Esophagus (tissue), 2 donors: ENCODE measurements around the gene ATP6V0C. TPM values are rescaled to one million over a fixed set of nuclear protein-coding genes. Genes with fewer than 3 reads are reported as not detected.
"Not testable (repeated sequence)": the region's sequence is repeated elsewhere in the genome, so short reads cannot be mapped to it uniquely, and the experiment has no call there.

Source experiments
- H3K27ac ChIP-seq, 2 donors: one replicate each; pipeline ENCODE4 v1.5.1; 2013; ENCODE audit warnings: low read depth in 2 of 2, mild to moderate bottlenecking in 2 of 2, inconsistent platforms in 1 of 2, low read length in 1 of 2, moderate library complexity in 1 of 2
- H3K27me3 ChIP-seq, 2 donors: one replicate each; pipeline ENCODE4 v1.6.1; 2013; ENCODE audit warnings: low read length in 2 of 2, control low read depth in 1 of 2, mild to moderate bottlenecking in 1 of 2; ENCODE audit not compliant: insufficient read depth in 2 of 2, control insufficient read depth in 1 of 2
- H3K36me3 ChIP-seq, 2 donors: one replicate each; pipeline ENCODE4 v1.6.1; 2013; ENCODE audit warnings: low read length in 1 of 2; ENCODE audit not compliant: control insufficient read depth in 2 of 2, insufficient read depth in 2 of 2
- H3K4me1 ChIP-seq, 2 donors: one replicate each; pipeline ENCODE4 v1.6.1; 2013; ENCODE audit warnings: low read length in 1 of 2; ENCODE audit not compliant: control insufficient read depth in 2 of 2, insufficient read depth in 2 of 2
- H3K4me3 ChIP-seq, 2 donors: one replicate each; pipeline ENCODE4 v1.5.1; 2013; ENCODE audit warnings: low read length in 2 of 2, mild to moderate bottlenecking in 2 of 2, low read depth in 1 of 2, moderate library complexity in 1 of 2
- H3K9me3 ChIP-seq, 2 donors: one replicate each; pipeline ENCODE4 v1.6.1; 2013; ENCODE audit warnings: mild to moderate bottlenecking in 2 of 2, low read depth in 1 of 2, low read length in 1 of 2, moderate library complexity in 1 of 2; ENCODE audit not compliant: control insufficient read depth in 2 of 2, insufficient read depth in 1 of 2
- WGBS, 2 donors: extraction: QIAGEN DNeasy Blood & Tissue Kit; methylation state at CpG; one replicate each; pipeline ENCODE4 v1.1.7; 2013; 5-methylcytosine and 5-hydroxymethylcytosine counted together
- polyA plus RNA-seq, 2 donors: library from polyadenylated mRNA; stranded (reverse); fragments of 200-250 nt; gene quantifications; one replicate each; pipeline ENCODE4 v1.2.3, GENCODE V29; 2013
- donor health status: healthy with polysubstance abuse.
- donor health status: Bipolar disorder and iron deficiency.

Gene ATP6V0C
- polyA plus RNA-seq, 2 donors = 196 to 214 TPM

DNA sequence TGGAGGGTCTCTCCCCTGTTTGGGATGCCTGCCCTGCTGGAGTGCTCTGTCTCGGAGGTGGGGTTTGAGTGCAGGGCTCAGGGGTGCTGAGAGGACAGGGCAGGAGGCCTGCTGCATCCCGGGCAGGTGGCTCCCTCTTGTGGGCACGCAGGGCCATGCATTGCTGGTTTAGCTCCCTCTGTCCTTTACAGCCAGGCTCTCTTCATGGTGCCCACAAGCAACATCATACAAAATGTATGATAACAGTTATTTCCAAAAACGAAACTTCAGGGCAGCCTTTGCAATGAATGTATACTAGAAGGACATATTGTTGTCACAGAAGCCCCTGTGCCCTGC is 47.0 kb downstream of the ATP6V0C start:
- not testable (repeated sequence) for H3K27me3 ChIP-seq, H3K4me3 ChIP-seq, H3K36me3 ChIP-seq, H3K27ac ChIP-seq, H3K4me1 ChIP-seq, H3K9me3 ChIP-seq
- 8% methylated on average over 2 of the region's 4 CpGs; no CpG with 5 or more reads in 1 of the 2 donors for WGBS, 2 donors

- not testable (repeated sequence) for H3K27me3 ChIP-seq, H3K4me1 ChIP-seq, H3K27ac ChIP-seq, H3K4me3 ChIP-seq, H3K9me3 ChIP-seq, H3K36me3 ChIP-seq
- WGBS, 2 donors = no CpG with 5 or more reads among the region's 6 CpGs
These were observed 53.8 kb downstream of the ATP6V0C start for GRCh38 chr16:2567506-2567905.

- not testable (repeated sequence) for H3K4me1 ChIP-seq, H3K27ac ChIP-seq, H3K4me3 ChIP-seq, H3K27me3 ChIP-seq, H3K36me3 ChIP-seq, H3K9me3 ChIP-seq
- WGBS, 2 donors = no CpG with 5 or more reads among the region's 11 CpGs
These were observed 54.8 kb downstream of the ATP6V0C start for GRCh38 chr16:2568573-2568972.

Other genes with a start within 250 kb of the ATP6V0C start
- 10 to 100 TPM; 41.4 to 100.0 TPM for gene RNPS1, start 245.8 kb upstream of the ATP6V0C start, polyA plus RNA-seq
- 1 to 10 TPM; 1.4 to 1.7 TPM for gene ABCA3, start 173.2 kb upstream of the ATP6V0C start, polyA plus RNA-seq
- gene CCNF, start 84.5 kb upstream of the ATP6V0C start, polyA plus RNA-seq = 1 to 10 TPM; 4.2 to 4.6 TPM
- gene TEDC2, start 53.8 kb upstream of the ATP6V0C start, polyA plus RNA-seq = 1 to 10 TPM; 3.7 to 6.0 TPM
- under 1 TPM in 1 of 2 donors, not detected in 1; 0.06 TPM for gene NTN3, start 42.7 kb upstream of the ATP6V0C start, polyA plus RNA-seq
- 1 to 10 TPM; 1.3 to 2.8 TPM for gene TBC1D24, start 38.8 kb upstream of the ATP6V0C start, polyA plus RNA-seq
- gene AMDHD2, start 6.4 kb downstream of the ATP6V0C start, polyA plus RNA-seq = 10 to 100 TPM; 18.8 to 24.1 TPM
- gene CEMP1, start 17.5 kb downstream of the ATP6V0C start, polyA plus RNA-seq = under 1 TPM; 0.18 to 0.55 TPM
- gene PDPK1, start 24.1 kb downstream of the ATP6V0C start, polyA plus RNA-seq = 10 to 100 TPM; 11.8 to 12.8 TPM
- gene KCTD5, start 168.6 kb downstream of the ATP6V0C start, polyA plus RNA-seq = 10 to 100 TPM; 23.1 to 25.4 TPM
- 100 to 1,000 TPM; 500 to 620 TPM for gene PRSS27, start 206.3 kb downstream of the ATP6V0C start, polyA plus RNA-seq
- gene SRRM2, start 238.7 kb downstream of the ATP6V0C start, polyA plus RNA-seq = 100 to 1,000 TPM; 317 to 886 TPM